ENCODE data around the gene TSSC4. TPM values are rescaled to one million over a fixed set of nuclear protein-coding genes. Genes with fewer than 3 reads are reported as not detected.
A peak's percentile ranks its signal among the peaks of the same experiment; 100 is the strongest.

Gene TSSC4
- total and polyA plus RNA-seq, 8 donors = 9.4 to 147 (median 53.2) TPM

DNA sequence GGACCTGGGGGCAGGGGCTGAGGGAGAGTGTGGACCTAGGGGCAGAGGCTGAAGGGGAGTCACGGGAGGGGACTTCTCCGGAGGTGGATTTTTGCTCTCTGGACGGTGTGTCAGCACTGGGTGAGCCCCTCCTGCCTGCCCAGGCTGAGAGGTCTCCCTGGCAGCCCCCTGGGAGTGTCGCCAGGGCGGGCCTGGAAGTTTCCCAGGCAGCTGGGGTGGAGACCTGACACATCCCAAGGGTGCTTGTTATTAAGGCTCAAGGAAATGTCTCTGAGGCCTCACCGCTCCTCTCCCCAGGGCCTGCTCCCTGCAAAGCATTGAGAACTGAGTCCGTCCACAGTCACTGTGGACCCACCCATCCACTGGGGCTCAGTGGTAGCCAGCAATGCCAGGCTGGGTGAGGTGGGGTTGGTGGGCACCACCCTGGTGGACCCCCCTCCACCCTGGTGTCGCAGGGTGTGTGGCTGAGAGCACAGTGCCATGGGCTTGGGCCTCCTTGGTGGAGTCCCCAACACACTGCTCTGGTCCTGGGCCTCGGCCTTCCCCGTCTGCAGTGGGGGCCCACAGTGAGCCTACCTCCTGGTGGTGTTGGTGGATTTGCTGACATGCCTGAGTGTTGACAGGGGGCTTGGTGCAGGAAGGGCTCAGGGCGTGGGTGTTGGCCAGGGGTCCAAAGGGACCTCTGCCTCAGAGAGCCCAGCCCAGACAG lies 20.9 kb upstream of the TSSC4 start:
- H3K4me1 ChIP-seq = peaks cover 62 to 88% (median 83%) of the 10 kb centered on the region in 4 donors
- H3K36me3 ChIP-seq = no peaks in the 10 kb centered on the region
- 42 to 80% (median 66%) methylated on average over 5 to 11 of the region's 11 CpGs for WGBS, 5 donors
- TF ChIP-seq, protein P1, sequence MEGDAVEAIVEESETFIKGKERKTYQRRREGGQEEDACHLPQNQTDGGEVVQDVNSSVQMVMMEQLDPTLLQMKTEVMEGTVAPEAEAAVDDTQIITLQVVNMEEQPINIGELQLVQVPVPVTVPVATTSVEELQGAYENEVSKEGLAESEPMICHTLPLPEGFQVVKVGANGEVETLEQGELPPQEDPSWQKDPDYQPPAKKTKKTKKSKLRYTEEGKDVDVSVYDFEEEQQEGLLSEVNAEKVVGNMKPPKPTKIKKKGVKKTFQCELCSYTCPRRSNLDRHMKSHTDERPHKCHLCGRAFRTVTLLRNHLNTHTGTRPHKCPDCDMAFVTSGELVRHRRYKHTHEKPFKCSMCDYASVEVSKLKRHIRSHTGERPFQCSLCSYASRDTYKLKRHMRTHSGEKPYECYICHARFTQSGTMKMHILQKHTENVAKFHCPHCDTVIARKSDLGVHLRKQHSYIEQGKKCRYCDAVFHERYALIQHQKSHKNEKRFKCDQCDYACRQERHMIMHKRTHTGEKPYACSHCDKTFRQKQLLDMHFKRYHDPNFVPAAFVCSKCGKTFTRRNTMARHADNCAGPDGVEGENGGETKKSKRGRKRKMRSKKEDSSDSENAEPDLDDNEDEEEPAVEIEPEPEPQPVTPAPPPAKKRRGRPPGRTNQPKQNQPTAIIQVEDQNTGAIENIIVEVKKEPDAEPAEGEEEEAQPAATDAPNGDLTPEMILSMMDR (IDR thresholded peaks at IDR 0.05) = no peak
- no peak for TF ChIP-seq EP300 (IDR thresholded peaks at IDR 0.05)
- no peak for TF ChIP-seq POLR2AphosphoS5 (IDR thresholded peaks at IDR 0.05)
- TF ChIP-seq POLR2A (IDR thresholded peaks at IDR 0.05) = no peak
- no peaks in the 10 kb centered on the region for H3K27me3 ChIP-seq
- no peaks in the 10 kb centered on the region for H3K9me3 ChIP-seq
- DNase-seq = peak in 1 of 2 donors; percentile 37
- intact Hi-C loops (cut with DNase I; ENCODE audit: low total_unique reads) = no loop called here
- H3K27ac ChIP-seq = peak overlapping the region; percentile 19 to 99 (median 98)
- H3K4me3 ChIP-seq = peak overlapping the region; percentile 82 to 98 (median 95)

DNA sequence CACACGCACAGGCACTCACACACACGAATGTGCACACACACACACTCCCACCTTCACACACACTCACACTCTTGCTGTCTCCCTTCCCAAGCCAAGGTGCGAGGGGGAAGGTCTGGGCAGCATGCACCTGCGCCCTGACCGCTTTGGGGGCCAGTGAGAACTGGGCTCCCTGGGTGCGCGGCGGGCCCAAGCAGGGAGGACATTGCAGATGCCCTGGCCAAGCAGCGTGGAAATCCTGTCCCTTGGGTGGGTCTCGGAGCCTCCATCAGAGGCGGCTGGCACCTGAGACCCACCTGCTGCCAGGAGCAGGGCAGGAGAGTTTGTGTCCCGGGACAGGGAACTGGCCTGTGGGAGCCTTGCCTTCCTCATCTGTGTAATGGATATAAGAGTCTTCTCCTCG lies 20.2 kb upstream of the TSSC4 start:
- Histone ChIP-seq H3K9me3 (no peaks in the 10 kb centered on the region), H3K27ac (peak overlapping the region; percentile 39 to 99 (median 98)), H3K4me1 (peaks cover 69 to 94% (median 89%) of the 10 kb centered on the region in 4 donors), H3K4me3 (peak overlapping the region; percentile 13 to 98 (median 88)), H3K36me3 (peaks cover 0 to 7% (median 2%) of the 10 kb centered on the region in 4 donors), H3K27me3 (no peaks in the 10 kb centered on the region)
- WGBS, 5 donors = 64 to 81% (median 79%) methylated on average over 6 to 13 of the region's 13 CpGs
- intact Hi-C loops (cut with DNase I; ENCODE audit: low total_unique reads) = no loop called here
- TF ChIP-seq EP300 (IDR thresholded peaks at IDR 0.05) = no peak
- TF ChIP-seq POLR2AphosphoS5 (IDR thresholded peaks at IDR 0.05) = no peak
- no peak for TF ChIP-seq POLR2A (IDR thresholded peaks at IDR 0.05)
- TF ChIP-seq, protein P1 (IDR thresholded peaks at IDR 0.05) = no peak
- DNase-seq = peak in 1 of 2 donors; percentile 15

DNA sequence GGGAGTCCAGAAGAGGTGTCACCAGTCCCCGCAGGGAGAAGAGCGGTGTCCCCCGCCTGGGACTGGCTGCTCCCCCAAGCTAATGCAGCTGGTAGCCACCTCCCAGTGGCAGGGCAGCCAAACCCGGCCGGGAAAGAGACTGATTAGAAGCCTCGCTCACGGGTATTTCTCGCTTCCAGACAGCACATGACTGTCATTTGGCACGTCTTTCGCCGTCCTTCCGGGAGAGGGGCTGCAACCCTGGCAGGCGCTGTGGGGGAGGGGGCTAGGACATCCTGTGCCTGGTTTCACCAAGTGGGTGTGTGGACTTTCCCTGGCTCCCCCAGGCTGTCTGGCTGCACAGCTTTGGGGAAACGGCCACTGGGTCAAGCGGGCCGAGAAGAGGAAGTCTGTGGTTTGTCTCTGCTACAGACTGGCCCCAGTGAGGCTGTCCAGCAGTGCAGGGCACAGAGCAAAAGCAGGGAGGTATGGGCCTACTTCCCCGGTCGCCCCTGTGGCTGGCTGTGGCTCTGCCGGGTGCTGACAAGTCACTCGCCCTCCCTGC lies 19.7 kb upstream of the TSSC4 start:
- Histone ChIP-seq H3K27me3 (no peaks in the 10 kb centered on the region), H3K27ac (peak overlapping the region; percentile 39 to 99 (median 98)), H3K9me3 (no peaks in the 10 kb centered on the region), H3K36me3 (peaks cover 0 to 12% (median 4%) of the 10 kb centered on the region in 4 donors), H3K4me1 (peaks cover 74 to 95% (median 89%) of the 10 kb centered on the region in 4 donors), H3K4me3 (peak overlapping the region; percentile 13 to 98 (median 88))
- TF ChIP-seq, protein P1 (IDR thresholded peaks at IDR 0.05) = no peak
- TF ChIP-seq EP300 (IDR thresholded peaks at IDR 0.05) (peak; percentile 56), POLR2A (IDR thresholded peaks at IDR 0.05) (no peak), POLR2AphosphoS5 (IDR thresholded peaks at IDR 0.05) (peak in 2 of 3 donors; percentile 41 to 52)
- peak; percentile 47 to 73 for DNase-seq
- intact Hi-C loops (cut with DNase I; ENCODE audit: low total_unique reads) = no loop called here
- WGBS, 5 donors = 50 to 75% (median 70%) methylated on average over 14 to 20 of the region's 20 CpGs

DNA sequence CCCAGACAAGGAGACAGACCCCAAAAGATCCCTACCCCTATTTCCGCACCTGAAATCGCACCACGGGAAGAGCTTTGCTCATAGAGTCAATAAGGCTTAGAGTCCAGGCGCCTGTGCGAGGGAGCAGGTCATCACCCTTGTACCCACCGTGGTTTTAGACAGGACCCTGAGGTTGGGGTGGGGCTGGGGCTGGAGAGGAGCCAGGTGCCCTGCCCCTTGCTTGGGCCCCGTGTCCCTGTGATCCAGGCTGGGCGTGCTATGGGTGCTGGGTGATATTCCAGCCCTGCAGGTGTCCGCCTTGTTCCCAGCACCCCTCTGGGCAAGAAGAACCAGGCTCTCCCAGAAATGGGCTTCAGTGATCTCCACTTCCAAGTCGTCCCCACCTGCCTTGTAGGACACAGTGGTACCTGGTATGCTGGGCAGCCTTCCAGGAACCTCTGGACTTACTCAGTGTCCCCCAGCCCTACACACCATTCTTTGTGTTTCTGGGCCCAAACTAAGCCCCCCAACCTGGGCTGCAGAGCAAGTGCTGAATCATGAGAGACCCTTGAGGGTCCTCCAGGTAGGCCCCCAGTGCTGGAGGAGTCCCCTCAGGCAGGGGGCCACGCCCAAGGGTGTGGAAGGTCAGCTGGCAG lies 18.9 kb upstream of the TSSC4 start:
- TF ChIP-seq EP300 (IDR thresholded peaks at IDR 0.05) (no peak), POLR2A (IDR thresholded peaks at IDR 0.05) (no peak), POLR2AphosphoS5 (IDR thresholded peaks at IDR 0.05) (no peak)
- TF ChIP-seq, protein P1 (IDR thresholded peaks at IDR 0.05) = no peak
- Histone ChIP-seq H3K9me3 (no peaks in the 10 kb centered on the region), H3K27ac (peak overlapping the region; percentile 5 to 99 (median 98)), H3K36me3 (peaks cover 0 to 15% (median 6%) of the 10 kb centered on the region in 4 donors), H3K4me1 (peaks cover 74 to 95% (median 89%) of the 10 kb centered on the region in 4 donors), H3K27me3 (no peaks in the 10 kb centered on the region), H3K4me3 (peak overlapping the region in 2 of 4 donors; percentile 9 to 82)
- 70 to 78% (median 74%) methylated on average over 7 to 11 of the region's 11 CpGs for whole genome bisulfite sequencing, 5 donors
- intact Hi-C loops (cut with DNase I; ENCODE audit: low total_unique reads) = no loop called here
- DNase-seq = no peak

Data from stomach (tissue), 9 donors.